GM12892 (cell line): ENCODE measurements around the gene DSCAML1.

Experiments used
- POLR2A ChIP-seq: IDR thresholded peaks from 2 replicates; pipeline ENCODE4 v1.6.1; 2011; ENCODE audit warnings: low read depth, low read length, control low read depth
- POLR2AphosphoS5 ChIP-seq: IDR thresholded peaks from 2 replicates; pipeline ENCODE4 v1.6.1; 2011; ENCODE audit warnings: low read depth, low read length, control low read depth
- TAF1 ChIP-seq: IDR thresholded peaks from 2 replicates; pipeline ENCODE4 v1.6.1; 2011; ENCODE audit warnings: low read depth, mild to moderate bottlenecking, control low read depth, low read length, borderline replicate concordance

DNA sequence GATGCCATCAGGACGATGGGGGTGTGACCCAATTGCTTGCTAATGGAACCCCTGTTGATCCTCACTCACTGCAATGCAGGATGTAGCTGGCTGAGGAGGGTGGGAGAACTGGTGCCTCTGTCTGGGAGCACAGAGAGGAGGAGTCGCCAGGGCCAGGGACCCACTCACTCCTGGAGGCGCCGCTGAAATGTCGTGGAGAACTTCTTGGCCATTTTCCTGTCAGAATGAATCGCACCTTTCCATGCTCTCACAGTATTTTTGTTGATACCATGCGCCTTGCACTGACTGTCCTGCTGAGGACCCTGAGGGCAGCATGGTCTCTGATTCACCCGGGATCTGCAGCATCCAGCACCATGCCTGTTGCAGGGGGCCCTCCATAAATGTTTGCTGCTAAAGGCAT, 211.4 kb downstream of the DSCAML1 start:
- TF ChIP-seq TAF1: no peak
- TF ChIP-seq POLR2AphosphoS5: no peak
- no peak for TF ChIP-seq POLR2A
